Hematopoietic multipotent progenitor cell treated with erythropoietin and hydrocortisone succinate and interleukin-3 and kit ligand, for 6 days (in vitro differentiated cells): ENCODE measurements around the gene SCARB1.

Experiments
- DNase-seq: peaks from one replicate; pipeline ENCODE4 v3.0.0-alpha.2; 2015

SCARB1 gene

DNA sequence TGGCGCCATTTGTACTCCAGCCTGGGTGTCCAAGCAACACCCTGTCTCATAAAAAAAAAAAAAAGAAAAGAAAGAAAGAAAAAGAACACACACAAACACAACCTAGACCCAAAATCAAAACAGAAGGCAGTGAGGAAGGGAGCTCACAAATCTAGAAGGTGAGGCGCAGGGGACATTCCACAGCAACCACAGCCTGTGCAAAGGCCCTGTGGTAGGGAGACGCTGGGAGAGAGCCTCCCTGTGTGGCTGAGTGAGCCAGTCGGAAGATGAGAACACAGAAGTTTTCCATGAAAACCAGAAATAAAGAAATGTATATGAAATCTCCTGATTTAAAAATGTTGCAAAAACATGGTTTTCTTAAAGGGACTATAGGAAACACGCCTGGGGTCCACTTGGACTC, 44.6 kb downstream of the SCARB1 start:
- no peak for DNase-seq

DNA sequence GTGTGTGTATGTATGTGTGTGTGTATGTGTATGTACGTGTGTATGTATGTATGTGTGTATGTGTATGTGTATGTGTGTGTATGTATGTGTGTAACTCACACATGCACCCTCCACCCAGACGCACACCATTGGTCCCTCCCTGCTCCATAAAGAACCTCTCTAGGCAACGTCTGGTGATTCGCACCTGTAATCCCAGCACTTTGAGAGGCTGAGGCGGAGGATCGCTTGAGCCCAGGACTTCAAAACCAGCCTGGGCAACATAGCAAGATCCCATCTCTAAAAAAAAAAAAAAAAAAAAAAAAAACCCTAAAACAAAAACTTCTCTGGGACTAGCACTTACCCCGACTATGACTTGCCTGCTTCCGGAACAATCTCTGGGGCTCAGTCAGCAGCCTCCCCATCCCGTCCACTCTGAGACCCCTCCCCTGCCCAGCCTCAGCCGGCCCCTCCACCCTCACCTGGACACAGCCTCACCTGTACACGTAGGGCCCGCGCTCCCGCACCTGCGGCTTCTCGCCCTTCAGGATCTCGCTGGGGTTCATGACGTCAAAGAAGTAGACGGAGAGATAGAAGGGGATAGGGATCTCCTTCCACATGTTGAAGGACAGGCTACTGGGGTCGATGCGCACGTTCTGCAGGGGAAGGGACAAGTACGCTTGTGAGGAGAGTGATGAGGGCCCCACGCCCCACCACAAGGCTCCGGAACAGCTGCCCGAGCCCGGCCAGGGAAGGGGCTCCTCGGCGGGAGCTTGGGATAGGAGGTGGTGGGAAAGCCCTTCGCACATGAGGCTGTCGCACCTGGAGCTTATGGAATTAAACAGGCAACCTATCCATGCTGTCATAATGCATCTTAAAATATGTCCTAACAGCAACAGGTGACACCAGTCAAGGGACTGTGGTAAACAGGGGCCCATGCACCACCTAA, 46.3 kb downstream of the SCARB1 start:
- no peak for DNase-seq

DNA sequence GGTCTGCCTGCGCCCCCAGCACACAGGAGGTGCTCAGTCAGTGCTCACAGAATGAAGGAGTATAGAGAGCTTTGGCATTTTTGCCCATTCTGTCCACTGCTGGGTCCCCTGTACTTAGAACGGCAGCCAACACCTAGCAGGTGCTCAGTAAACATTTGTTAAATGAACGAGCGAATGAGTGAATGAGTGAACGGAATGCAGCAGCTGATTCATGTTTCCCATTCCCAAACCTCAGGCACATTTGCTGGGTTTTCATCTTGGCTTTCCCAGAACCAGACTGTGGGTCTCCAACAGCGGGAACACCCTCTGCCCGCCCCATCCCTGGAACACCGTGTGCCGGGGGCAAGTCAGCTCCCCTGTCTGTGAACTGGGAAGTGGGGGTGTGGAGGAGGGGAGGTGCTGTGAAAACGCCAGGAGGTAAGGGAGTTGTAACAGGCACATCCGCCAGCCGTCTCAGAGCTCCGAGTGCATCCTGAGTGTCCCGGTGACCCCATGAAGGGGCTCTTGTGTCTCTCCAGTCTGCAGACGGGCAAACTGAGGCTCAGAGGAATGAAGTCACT, 47.3 kb downstream of the SCARB1 start:
- no peak for DNase-seq

DNA sequence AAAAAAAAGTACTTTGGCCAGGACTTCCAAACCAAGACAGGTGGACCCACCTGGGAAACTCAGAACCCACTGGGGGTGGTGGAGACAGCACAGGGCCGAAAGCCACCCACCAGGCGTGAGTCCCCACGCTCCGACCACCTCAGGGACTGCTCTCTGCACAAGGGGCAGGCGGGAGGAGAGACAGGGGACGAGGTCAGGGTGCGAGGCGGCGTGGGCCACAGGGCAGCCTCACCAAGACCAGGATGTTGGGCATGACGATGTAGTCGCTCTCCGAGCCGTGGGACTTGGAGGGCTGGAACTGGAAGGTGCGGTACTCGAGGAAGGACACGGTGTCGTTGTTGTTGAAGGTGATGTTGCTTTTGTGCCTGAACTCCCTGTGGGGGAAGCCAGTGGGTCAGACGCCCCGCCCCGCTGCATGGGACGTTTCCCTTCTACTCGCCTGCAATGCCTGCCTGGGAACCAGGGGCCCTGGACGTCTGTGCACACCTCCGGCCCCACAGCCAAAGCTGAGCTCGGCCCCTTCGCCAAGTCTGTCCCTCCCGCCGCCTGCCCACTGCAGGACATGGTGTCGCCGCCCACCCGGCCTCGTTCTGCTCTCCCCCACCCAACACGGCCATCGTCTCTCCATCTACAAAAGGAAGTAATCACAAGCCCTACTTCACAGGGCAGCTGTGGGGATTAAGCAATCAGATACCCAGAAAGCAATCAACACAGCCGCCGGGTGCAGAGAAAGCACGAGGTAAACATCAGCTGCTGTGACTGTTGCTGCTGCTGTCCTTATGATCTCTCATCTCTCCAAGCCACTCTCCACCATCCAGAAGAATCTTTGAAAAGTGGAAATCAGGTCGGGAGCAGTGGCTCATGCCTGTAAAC, 48.7 kb downstream of the SCARB1 start:
- DNase-seq, result peak; percentile 55

DNA sequence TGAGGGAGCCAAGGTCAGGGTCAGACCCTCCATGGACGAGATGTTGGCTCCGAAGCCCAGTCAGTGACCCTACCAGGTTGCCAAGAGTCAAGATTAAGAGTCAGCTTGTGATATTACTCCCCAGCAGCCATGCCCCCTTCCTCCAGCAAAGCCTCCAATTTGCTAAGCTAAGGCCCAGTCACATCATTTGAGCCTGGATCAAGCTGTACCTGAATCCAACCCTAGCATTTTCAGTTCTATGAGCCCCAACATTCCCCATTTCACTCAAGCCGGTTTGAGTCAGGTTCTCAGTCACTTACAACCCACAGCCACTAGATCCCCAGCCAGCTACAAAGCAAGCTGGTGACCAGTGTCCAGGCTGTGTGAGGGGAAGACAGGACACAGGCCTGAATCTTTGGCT, 49.9 kb downstream of the SCARB1 start:
- no peak for DNase-seq

DNA sequence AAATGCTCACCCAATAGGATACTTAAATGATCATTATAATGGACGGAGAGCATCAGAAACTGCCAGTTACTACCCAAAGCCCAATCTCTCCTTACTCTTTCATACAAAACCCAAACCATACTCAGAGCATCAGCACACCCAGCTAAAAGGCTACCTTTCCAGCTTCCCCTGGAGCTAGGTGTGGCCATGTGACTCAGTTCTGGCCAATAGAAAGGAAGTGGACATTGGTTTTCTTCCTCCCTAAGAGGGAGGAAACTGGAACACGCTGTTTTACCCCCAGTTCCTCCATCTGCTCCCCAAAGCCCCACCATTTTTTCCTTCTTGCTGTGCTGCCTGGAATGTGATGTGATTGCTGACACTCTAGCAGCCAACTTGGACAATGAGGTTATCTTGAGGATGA, 50.7 kb downstream of the SCARB1 start:
- DNase-seq, result no peak

DNA sequence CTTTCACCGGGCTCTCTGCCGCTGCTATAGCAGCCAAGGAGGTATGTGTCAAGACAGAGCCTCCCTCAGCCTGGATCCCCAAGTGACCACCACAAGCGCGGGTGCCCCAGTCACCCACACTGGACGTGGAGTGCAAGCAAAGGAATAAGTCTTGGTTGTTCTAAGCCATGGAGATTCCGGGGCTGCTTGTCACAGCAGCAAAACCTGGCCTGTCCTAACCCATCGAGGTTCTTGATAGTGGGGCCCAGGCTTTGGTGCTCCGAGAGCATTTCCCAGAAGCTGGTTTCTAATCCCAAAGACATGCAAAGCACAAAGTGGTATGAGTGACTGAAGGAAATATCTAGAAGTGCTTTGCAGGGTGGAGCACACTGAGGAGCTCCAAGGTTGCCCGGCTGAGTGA, 51.3 kb downstream of the SCARB1 start:
- no peak for DNase-seq

DNA sequence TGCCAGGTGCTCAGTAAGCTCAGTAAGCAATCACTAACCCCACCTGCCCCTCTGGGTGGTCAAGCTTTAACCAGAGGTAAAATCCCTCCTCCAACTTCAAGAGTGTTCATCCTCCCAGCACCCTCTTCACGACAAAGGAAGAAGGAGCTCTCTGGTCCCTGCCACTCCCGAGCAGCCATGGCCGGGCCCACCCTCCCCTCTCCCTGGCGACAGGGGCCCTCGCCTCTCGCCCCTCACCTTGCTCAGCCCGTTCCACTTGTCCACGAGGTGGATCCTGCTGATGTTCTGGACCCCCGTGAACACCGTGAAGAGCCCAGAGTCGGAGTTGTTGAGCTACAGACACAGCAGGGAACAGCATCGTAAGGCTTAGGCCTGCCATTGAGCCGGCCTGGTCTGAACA, 52.0 kb downstream of the SCARB1 start:
- DNase-seq, result no peak

DNA sequence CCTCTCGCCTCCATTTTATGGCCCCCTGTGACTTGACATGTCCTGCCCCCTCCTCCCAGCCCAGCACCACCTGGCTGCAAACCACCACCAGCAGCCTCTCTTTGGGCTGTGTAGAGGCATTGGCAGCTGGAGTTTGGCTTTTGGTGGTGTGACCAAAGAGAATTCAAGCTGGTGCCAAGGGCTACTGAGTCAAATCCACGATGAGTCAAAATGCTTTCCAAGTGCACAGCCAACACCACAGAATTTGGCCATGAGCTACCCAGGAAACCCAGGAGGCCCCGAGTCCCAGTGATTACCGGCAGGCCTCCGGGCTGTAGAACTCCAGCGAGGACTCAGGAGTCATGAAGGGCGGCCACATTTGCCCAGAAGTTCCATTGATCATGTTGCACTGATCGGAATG, 53.8 kb downstream of the SCARB1 start:
- DNase-seq, result no peak

DNA sequence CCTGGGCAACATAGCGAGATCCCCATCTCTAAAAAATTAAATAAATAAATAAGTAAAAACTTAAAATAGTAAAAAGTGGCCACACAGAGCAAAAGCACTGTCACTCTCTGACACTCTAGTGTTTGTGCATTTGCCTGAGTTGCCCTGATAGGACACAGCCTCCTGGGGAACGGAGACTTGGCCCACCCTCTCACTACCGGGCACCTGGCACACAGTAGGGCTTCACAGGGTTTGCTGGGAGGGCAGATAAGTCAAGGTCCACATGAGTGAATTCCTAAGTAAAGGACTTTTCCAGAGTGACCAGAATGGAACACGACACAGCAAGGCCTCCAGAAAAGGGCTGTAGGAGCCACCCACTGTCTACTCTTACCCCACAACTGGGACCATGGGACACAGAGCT, 54.3 kb downstream of the SCARB1 start:
- no peak for DNase-seq

DNA sequence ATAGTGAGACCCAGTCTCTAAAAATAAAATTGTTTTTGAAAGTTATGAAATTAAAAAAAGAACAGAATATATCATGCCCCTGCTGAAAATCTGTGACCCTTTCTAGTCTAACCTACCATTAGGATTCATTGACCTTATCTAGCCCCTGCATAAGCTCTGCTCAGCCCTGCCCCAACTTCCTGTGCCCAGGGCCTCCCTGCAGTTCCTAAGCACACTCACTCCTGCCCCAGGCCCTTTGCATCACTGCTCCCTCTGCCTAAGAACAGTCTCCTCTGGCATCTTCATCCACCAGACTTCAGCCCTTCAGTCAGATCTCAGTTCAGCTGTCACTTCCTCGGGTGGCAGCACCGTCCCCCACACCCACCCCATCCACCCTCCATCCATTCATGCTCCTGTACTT, 55.4 kb downstream of the SCARB1 start:
- peak; percentile 76 for DNase-seq

DNA sequence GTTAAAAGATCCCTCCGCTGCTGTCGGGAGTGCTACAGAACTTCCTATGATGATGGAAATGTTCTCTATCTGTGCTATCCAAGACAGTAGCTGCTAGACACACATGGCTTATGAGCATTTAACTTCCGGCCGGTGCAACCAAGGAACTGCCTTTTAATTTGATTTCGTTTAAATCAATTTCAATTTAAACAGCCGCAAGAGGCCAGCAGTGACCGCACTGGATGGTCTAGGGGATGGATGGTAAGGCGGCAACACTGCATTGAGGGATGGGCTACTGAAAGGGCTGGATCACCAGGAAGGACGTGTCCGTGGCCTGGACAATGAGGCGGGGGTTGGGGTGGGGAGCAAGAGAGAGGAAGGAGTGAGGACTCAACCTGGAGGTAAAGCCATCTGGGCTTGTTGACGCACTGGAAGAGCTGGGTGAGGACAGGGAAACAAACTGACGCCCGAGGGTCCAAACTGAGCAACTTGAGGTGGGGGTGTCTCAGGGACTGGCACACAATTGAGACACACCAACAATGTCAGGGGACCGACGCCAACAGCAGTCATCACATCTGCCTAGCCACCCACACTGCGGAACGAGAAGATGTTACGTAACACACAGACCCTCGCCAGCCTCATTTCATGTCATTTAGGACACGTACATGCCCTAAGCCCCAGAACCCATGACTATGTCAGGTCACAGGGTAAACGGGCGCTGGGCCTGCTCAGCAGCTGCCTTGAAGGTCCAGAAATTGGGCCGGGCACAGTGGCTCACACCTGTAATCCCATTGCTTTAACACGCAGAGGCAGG, 57.6 kb downstream of the SCARB1 start:
- no peak for DNase-seq

DNA sequence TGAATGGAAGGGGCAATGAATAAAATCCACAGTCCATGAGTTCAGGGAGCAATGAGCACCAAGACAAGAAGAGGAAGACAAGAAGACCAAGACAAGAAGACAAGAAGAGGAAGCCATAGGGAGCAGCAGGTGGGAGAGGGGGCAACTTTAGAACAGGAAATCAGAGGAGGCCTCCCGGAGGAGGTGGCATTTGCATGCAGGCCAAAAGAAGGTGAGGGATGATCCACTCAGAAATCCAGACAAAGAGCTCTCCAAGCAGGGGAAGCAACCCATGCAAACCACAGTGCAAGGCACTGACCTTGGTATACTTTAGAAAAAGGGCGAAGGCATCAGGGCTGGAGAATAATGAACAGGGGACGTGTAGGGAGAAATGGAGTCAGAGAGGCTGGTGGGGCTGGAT, 58.6 kb downstream of the SCARB1 start:
- no peak for DNase-seq

DNA sequence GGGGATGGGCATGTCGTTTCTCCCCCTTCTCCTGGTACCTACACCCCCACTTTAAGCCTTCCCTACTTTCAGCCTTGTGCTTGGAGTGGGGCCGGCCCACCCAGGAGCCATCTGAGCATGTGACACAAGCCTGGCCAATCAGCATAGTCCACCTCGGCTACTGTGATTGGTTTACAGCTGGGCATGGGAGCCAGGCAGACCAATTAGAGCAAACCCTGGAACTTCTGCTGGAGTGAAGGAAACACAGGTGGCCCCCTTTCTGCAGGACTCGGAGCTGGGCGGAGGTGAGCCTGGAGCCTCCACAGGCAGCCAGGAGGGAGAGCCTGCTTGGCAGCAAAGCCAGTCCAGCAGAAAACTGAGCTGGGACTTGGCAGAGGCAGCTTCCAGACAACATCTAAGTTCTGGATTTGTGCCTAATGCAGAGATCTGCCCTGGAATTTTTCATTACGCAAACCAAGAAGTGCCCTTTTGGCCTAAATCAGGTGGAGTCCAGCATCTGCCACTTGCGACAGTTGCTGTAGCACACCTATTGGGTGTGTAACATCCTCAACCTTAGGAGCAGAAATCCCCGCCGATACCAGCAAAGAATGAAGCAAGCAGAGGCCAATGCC, 59.5 kb downstream of the SCARB1 start:
- DNase-seq, result peak; percentile 39

DNA sequence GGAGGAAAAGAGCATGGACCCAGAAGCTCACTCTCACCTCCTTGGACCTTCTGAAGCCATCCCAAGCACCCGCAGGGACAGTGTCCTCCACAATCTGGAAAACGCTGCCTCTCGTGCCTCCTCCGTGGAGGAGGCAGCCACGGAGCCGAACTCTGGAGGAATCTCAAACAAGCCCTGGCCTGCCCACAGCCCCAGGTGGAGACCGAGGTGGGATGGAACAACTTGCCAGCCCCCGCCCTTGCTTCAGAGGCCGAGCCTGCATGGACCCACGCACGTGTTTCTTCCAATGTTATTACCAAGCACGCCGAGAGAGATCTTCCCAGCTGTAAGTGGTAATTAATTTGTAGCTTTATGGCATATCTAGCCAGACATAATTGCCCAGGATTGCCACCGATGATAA, 61.3 kb downstream of the SCARB1 start:
- no peak for DNase-seq

DNA sequence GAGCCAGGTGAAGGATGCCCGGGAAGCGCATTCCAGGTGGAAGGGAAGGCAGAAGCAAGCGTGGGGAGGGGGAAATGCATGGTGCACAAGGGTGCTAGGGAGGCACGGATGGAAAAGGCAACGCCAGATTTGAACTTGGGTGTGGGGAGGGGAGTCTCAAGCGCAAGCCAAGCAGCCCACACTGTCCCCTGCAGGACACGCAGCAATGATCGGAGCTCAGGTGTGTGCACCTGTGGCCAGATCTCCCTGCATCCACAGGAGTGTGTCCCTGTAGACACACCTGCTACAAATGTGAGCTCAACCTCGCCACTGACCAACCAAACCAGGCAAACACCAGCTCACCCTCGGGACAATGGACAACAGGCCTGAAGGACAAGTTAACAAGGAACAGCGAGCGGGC, 63.2 kb downstream of the SCARB1 start:
- DNase-seq, result no peak

DNA sequence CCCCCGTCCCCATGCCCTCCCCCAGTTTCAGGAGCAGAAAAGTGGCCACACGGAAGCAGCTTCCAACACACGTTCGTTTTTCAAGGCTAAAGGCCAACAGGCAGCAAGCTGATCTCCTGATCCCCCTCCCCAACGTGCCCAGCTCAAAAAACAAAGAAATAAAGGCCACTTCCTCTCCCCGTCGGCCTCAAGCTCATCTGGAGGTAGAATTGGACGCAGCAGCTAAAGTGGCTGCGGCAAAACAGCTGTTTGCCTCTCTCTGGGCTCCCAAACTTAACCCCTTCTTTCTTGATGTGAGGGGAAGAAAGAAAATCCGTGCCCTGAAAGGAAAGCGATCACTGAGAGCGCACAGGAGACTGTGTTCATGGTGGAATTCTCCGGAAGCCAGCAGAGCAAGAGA, 66.3 kb downstream of the SCARB1 start:
- no peak for DNase-seq

DNA sequence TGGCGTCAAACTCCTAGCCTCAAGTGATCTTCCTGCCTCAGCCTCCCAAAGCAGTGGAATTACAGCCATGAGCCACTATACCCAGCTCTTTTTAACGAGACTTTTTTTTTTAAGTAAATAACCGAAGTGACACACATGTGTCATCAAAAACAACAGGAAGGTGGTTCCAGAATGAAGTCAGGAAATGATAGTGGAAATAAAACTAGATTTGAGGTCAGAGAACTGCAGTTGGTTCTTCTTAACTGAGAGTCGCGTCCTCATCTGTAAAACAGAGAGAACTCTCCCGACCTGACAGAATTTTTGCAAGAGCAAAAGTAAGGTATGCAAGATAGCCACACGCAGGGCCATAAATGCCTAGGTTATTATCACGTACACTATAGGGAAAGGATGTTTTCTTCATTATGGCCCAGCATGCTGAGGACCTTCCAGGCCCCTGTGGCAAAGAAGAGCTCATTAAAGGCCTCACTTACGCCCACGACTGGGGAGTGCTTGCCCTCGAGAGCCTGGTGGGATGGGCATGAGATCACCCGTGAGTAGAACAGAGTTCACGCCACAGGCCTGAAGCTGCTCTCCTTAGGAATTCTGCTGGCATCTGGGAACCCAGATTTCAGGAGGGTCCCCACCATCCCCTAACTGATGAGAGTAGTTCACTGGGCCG, 67.2 kb downstream of the SCARB1 start:
- DNase-seq, result no peak

DNA sequence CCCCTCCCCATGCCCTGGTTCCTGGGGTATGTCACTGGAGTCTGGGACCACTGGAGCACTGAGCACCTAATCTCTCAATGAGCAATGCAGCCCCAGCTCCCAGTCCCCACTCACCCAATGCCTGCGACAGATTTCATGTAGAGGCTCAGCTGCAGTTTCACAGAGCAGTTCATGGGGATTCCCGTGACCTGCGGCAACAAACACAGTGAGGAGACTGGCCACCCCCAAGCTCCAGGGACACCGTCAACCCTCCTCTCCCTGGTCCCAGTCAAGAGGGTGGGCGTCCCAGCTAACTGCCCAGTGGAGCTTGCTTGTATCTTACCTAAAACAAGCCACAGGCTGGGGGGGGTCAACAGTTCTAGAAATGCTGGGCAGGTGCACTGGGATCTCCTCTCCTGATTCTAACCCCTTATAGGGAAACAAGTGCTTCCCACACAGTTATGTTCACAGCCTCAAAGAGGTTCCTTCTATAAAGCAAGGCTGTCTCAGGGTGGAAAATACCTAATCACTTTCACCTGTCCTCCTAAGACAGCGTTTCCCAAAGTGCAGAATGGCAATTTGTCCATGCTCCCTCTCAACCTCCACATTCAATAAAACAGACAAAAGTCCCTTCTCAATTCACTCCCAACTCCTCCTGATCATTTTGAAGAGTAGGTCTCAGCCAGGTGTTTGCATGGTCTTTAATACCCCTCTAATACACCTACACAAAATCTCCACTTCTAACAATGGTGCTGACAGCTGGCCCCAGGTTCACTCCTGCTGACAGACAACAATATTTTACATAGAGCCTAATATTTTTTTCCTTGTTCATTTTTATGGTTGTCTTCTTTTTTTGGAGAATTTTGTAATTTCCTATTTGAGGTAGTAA, 68.3 kb downstream of the SCARB1 start:
- no peak for DNase-seq

DNA sequence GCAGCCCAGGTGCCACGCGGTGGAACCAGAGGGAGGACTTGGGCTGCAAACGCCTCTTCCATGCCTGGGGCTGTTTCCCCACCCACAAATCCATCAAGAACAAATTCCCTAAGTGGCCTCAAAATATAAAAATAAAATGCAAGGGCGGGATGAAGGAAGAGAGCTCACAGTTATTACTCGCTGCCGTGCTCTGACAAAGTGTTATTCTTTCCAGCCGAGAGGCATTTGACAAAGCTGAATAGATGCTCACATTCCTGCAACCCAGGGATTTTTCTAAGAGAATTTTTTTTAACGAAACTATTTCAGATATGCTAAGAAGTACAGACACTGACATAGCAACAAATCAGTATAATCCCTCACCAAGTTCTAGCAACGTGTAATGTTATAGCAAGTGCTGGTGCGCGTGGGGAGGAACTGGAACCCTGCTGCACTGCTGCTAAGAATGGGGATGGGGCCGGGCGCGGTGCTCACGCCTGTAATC, 70.7 kb downstream of the SCARB1 start:
- no peak for DNase-seq

DNA sequence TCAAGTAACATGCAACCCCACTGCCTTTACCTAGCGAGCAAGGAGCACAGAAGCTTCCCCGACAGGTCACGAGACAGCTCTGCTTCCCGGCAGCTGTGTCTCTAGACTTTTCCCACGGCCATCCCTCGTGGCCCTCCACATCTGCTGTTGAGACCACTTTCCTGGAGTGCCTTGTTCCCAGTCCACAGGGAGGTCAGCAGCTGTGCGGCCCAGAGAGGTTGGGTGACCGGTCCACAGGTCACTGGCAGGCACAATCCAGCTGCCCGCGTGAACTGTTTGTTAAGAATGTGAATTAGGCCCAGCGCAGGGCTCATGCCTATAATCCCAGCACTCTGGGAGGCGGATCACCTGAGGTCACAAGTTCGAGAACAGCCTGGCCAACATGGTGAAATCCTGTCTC, 71.5 kb downstream of the SCARB1 start:
- no peak for DNase-seq
